Stimulated activated effector memory CD8-positive, alpha-beta T cell treated with anti-CD3 and anti-CD28 coated beads, Interleukin-12 subunit alpha, Interleukin-12 subunit beta, amount 100 ng/mL, for 72 hours (primary cell): Measurements from ENCODE around the gene COL23A1.

ENCODE experiments used
- ATAC-seq: fragments of 150-1000 bp; cut with Tn5 transposase; 2 replicates; pipeline ENCODE4 v1.10.0; 2021
- DNase-seq, 2 donors: peaks; one replicate each; pipeline ENCODE4 v3.0.0; 2021 to 2022; ENCODE audit warnings: low spot score in 2 of 2
- H3K27ac Mint-ChIP-seq: one replicate; pipeline ENCODE4 v1.8.0; 2022; ENCODE audit warnings: mild to moderate bottlenecking, mixed read lengths
- H3K36me3 Mint-ChIP-seq: one replicate; pipeline ENCODE4 v1.8.0; 2022; ENCODE audit warnings: mild to moderate bottlenecking, mixed read lengths
- H3K4me1 Mint-ChIP-seq: one replicate; pipeline ENCODE4 v1.8.0; 2022; ENCODE audit warnings: mixed read lengths
- H3K4me3 Mint-ChIP-seq: one replicate; pipeline ENCODE4 v1.8.0; 2022; ENCODE audit warnings: mild to moderate bottlenecking, mixed read lengths
- H3K9me3 Mint-ChIP-seq: one replicate; pipeline ENCODE4 v1.8.0; 2022; ENCODE audit warnings: mixed read lengths

The COL23A1 gene

DNA sequence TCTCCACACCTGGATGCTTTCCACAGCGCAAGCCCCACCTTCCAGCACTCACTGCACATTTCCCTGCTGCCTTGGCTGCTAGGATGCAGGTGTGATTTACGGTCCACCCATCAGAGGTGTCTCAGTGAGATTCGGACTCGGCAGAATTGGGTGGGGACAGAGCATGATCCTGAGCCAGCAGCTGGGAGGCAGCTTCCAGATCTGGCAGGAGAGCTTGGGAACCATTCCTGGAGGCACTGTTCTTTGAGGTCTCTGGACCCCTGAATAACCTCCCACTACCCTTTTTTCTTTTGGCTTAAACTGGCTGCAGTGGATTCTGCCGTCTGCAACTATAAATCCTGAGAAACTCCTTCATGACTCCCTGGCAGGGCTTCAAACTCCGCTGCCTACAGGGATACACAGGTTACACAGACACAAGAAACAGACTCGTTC, 258.0 kb downstream of the COL23A1 start:
- H3K27ac Mint-ChIP-seq = no peak overlapping the region
- no peaks in the 10 kb centered on the region for H3K4me1 Mint-ChIP-seq
- no peak overlapping the region for H3K4me3 Mint-ChIP-seq
- H3K9me3 Mint-ChIP-seq = no peaks in the 10 kb centered on the region
- no peak for DNase-seq
- ATAC-seq = no peak
- H3K36me3 Mint-ChIP-seq = no peaks in the 10 kb centered on the region

DNA sequence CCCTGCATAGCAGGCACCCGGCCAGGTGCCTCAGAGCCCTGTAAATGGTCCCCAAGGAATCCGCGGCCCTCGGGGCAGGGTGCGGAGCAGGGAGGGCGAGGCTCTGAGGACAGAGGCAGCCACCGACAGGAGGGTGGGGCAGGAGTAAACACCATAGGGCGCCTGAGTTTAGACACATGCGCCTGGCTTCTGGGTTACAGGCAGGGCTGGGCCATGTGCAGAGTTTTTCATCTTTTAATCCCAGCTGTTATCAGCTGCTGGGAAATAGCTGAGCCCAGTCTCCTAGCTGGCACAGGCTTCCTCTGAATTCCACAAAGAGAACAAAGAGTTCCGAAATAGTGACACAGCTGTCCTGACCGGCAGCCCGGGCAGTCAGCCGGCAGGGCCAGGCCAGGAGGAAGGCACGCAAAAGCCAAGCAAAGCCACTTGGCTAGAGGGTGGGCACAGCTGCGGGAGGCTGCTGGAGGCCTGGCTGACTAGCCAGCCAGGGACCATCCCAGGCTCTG, 258.6 kb downstream of the COL23A1 start:
- H3K27ac Mint-ChIP-seq = no peak overlapping the region
- no peaks in the 10 kb centered on the region for H3K9me3 Mint-ChIP-seq
- ATAC-seq (no peak), DNase-seq (no peak)
- no peak overlapping the region for H3K4me3 Mint-ChIP-seq
- no peaks in the 10 kb centered on the region for H3K36me3 Mint-ChIP-seq
- H3K4me1 Mint-ChIP-seq = no peaks in the 10 kb centered on the region

DNA sequence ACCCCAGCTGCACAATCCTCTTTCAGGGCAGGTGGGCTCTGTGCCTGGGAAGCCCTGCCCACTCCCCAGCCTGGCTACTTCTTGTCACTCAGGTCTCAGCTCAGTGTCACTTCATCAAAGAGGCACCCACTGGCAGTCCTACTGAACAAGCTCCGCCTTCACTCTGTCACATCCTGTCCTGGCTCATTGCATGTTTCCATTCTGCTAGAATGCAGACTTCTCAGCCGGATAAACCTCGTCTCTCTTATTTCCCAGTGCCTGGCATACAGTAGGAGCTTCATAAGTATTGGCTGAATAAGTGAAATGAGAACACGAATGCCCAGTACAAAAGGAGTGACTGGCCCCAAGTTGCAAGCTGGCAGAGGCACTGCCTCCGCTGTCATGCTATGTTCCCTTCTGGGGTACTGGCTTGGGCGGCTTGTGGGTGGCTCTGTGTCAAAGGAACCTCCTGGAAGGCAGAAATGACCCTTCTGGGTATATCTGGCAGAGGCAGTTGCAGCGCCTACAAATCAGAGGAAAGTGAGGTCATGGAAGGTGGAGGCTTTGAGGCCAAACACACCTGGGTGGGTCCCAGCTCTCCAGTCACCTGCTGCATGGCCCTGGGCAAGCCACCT, 259.3 kb downstream of the COL23A1 start:
- Mint-ChIP-seq H3K4me1 (no peaks in the 10 kb centered on the region), H3K27ac (no peak overlapping the region), H3K9me3 (no peaks in the 10 kb centered on the region), H3K4me3 (no peak overlapping the region), H3K36me3 (no peaks in the 10 kb centered on the region)
- ATAC-seq (no peak), DNase-seq (no peak)

GRCh38 chr5:178328826-178329730, 261.1 kb downstream of the COL23A1 start:
- peaks cover 9% of the 10 kb centered on the region for H3K4me1 Mint-ChIP-seq
- no peak overlapping the region for H3K4me3 Mint-ChIP-seq
- no peak overlapping the region for H3K27ac Mint-ChIP-seq
- H3K36me3 Mint-ChIP-seq = no peaks in the 10 kb centered on the region
- ATAC-seq (no peak), DNase-seq (no peak)
- H3K9me3 Mint-ChIP-seq = no peaks in the 10 kb centered on the region

GRCh38 chr5:178327931-178328711, 262.1 kb downstream of the COL23A1 start:
- Mint-ChIP-seq H3K9me3 (no peaks in the 10 kb centered on the region), H3K27ac (no peak overlapping the region), H3K36me3 (no peaks in the 10 kb centered on the region), H3K4me1 (peaks cover 9% of the 10 kb centered on the region), H3K4me3 (no peak overlapping the region)
- DNase-seq (no peak), ATAC-seq (no peak)

- peaks cover 9% of the 10 kb centered on the region for H3K4me1 Mint-ChIP-seq
- ATAC-seq = no peak
Observed at GRCh38 chr5:178327446-178327845, 262.7 kb downstream of the COL23A1 start.

DNA sequence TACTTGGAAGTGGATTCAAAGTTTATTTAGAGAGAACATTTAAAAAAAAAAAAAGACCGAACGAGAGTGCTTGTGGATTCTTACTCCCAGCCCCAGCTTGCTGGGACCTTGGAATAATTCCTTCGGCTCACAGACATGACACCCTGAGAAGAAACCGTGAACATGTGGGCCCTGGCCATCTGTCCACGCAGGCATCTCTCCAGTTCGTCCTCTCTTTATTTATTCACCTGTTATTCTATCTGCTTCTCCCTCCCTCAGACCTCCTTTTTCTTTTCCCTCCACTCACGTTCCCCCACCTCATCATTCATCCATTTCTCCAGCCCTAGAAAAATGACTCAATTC, 263.8 kb downstream of the COL23A1 start:
- DNase-seq = no peak
- no peak overlapping the region for H3K4me3 Mint-ChIP-seq
- no peaks in the 10 kb centered on the region for H3K9me3 Mint-ChIP-seq
- no peak for ATAC-seq
- no peak overlapping the region for H3K27ac Mint-ChIP-seq
- peaks cover 9% of the 10 kb centered on the region for H3K4me1 Mint-ChIP-seq
- no peaks in the 10 kb centered on the region for H3K36me3 Mint-ChIP-seq

More at GRCh38 chr5:178327446-178327845, 262.7 kb downstream of the COL23A1 start:
- Mint-ChIP-seq H3K36me3 (no peaks in the 10 kb centered on the region), H3K4me3 (no peak overlapping the region), H3K9me3 (no peaks in the 10 kb centered on the region), H3K27ac (no peak overlapping the region)
- no peak for DNase-seq

DNA sequence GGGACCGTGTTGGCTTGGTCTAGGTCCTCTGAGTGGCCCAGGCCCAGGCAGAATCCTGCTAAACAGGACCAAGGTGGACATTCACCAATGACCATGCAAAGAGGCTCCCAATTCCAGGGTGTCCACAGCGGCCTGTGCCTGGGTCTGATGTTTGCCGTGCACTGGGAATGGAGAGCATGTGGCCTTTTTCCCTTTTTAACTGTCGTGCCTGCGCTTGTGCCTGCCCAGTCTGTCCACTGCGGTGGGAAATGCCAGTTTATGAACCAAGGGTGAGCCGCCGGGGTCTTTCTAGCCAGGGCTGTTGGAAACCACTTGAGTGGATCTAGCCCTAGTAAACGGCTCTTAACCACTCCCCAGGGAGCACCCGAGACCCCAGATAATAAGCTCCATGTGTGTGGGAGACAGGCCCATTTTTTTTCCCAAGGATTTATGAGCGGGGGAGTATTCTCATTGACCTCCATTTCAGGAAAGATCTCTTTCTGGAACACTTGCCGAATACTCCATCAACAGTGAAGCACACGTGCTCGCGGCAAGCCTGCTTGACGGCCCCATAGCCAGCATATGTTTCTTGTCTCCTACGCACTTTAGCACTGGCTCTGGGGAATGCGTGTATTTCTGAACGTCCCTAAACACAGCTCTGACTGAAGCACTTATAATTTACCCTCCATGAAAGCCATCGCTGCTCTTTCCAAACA, 264.4 kb downstream of the COL23A1 start:
- H3K36me3 Mint-ChIP-seq = no peaks in the 10 kb centered on the region
- H3K4me1 Mint-ChIP-seq = peaks cover 9% of the 10 kb centered on the region
- H3K9me3 Mint-ChIP-seq = no peaks in the 10 kb centered on the region
- ATAC-seq (no peak), DNase-seq (no peak)
- no peak overlapping the region for H3K4me3 Mint-ChIP-seq
- no peak overlapping the region for H3K27ac Mint-ChIP-seq

DNA sequence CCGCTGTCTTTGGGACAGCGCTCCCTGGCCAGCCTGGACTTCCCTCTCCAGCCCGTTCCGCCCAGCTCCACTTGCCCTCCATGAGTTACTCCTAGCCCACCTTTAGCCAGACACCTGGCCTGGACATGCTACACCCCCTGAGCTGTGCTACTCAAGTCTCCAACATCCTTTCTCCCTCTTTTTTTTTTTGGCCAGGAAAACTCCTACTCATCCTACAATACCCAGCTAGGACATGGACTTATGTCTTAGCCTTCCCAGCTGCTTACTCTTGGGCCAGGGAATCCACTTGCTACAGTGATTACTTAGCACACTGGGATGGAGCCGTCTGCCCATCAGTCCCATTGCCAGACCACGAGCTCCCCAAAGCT, 264.9 kb downstream of the COL23A1 start:
- H3K4me3 Mint-ChIP-seq = no peak overlapping the region
- H3K4me1 Mint-ChIP-seq = peaks cover 9% of the 10 kb centered on the region
- ATAC-seq (no peak), DNase-seq (no peak)
- no peaks in the 10 kb centered on the region for H3K9me3 Mint-ChIP-seq
- no peaks in the 10 kb centered on the region for H3K36me3 Mint-ChIP-seq
- H3K27ac Mint-ChIP-seq = no peak overlapping the region

GRCh38 chr5:178324481-178325310, 265.5 kb downstream of the COL23A1 start:
- no peaks in the 10 kb centered on the region for H3K9me3 Mint-ChIP-seq
- H3K4me3 Mint-ChIP-seq = no peak overlapping the region
- DNase-seq = no peak
- no peaks in the 10 kb centered on the region for H3K36me3 Mint-ChIP-seq
- H3K27ac Mint-ChIP-seq = no peak overlapping the region
- peaks cover 9% of the 10 kb centered on the region for H3K4me1 Mint-ChIP-seq
- no peak for ATAC-seq

GRCh38 chr5:178323961-178324360, 266.2 kb downstream of the COL23A1 start:
- no peaks in the 10 kb centered on the region for H3K9me3 Mint-ChIP-seq
- H3K4me3 Mint-ChIP-seq = no peak overlapping the region
- H3K36me3 Mint-ChIP-seq = no peaks in the 10 kb centered on the region
- ATAC-seq = no peak
- H3K4me1 Mint-ChIP-seq = peaks cover 9% of the 10 kb centered on the region
- DNase-seq = no peak
- no peak overlapping the region for H3K27ac Mint-ChIP-seq

GRCh38 chr5:178323541-178323865, 266.7 kb downstream of the COL23A1 start:
- Mint-ChIP-seq H3K4me1 (peaks cover 9% of the 10 kb centered on the region), H3K4me3 (no peak overlapping the region), H3K27ac (no peak overlapping the region), H3K9me3 (no peaks in the 10 kb centered on the region), H3K36me3 (no peaks in the 10 kb centered on the region)
- ATAC-seq = no peak
- DNase-seq = no peak

DNA sequence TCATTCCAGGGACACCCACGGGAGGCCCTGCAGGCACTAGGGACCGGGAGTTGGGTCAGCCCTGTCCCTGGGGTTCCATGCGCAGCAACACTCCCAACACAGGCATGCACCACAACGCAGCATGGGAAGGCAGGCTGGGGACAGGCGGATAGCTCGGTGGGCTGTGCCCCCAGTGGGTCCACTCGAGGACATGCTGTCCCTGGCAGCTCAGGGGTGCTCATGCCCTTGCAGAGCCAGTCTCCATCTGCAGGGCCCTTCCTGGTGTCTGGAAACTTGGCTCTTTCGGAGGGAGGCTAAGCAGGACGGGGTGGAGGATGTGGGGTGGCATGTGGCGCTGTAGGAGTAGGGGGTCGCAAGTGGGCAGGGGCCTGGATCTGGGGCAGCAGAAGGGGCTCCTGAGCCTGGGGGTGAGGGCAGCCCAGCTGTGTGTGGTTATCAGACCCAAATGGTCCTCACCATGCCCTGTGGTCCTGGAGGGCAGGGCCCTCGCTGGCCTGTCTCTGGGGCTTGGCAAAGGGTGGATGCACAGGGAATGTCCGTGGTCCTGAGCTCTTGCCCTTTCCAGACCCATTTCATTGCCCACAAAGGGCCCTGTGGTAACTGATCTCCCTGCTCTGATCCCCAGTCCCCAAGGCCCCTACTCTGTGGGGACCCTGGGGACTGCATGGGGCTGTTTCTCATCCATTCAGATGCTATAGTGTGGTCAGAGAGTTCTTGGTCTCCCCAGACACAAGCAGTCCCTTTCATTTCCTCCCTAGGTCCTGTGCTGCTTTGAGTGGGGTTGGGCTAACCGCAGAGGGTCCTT, 267.3 kb downstream of the COL23A1 start:
- H3K4me3 Mint-ChIP-seq = no peak overlapping the region
- peaks cover 9% of the 10 kb centered on the region for H3K4me1 Mint-ChIP-seq
- no peaks in the 10 kb centered on the region for H3K36me3 Mint-ChIP-seq
- DNase-seq (no peak), ATAC-seq (no peak)
- H3K27ac Mint-ChIP-seq = no peak overlapping the region
- peaks cover 2% of the 10 kb centered on the region for H3K9me3 Mint-ChIP-seq
